H1 (cell line): Measurements from ENCODE around the gene MAFB. TPM values are rescaled to one million over a fixed set of nuclear protein-coding genes. Genes with fewer than 3 reads are reported as not detected.

Experiments
- RAD21 ChIP-seq, 2 experiments: IDR thresholded peaks in 1 of 2; conservative IDR thresholded peaks in 1 of 2; 2 replicates each; pipeline ENCODE4 v1.6.1; 2011; ENCODE audit warnings: low read depth in 2 of 2, low read length in 2 of 2, improper control_type of control experiment in 1 of 2, inconsistent platforms in 1 of 2, mild to moderate bottlenecking in 1 of 2, moderate library complexity in 1 of 2
- ZNF274 ChIP-seq: IDR thresholded peaks from 2 replicates; pipeline ENCODE4 v1.7.0; 2012; ENCODE audit warnings: low read length, borderline replicate concordance; ENCODE audit errors: extremely low read depth
- polyA plus RNA-seq, 7 experiments: library from polyadenylated mRNA; depleted of rRNA in 3 of 7; stranded (reverse) in 5 of 7; unstranded in 2 of 7; fragments of >200 nt in 5 of 7; fragments of 200-250 nt in 2 of 7; gene quantifications; 1 replicate in 5 of 7; 2 replicates in 1 of 7; 4 replicates in 1 of 7; pipeline versions ENCODE4 v1.2.1 to v1.2.3, GENCODE V29; 2011 to 2013; ENCODE audit warnings: missing spikeins in 2 of 7, mixed read lengths in 2 of 7
- total RNA-seq: library from RNA; stranded (reverse); fragmentation: NEBNext Ultra II Directional; extraction: Animal tissue kit (Norgen Biotek cat#: 25700); gene quantifications from 2 replicates; pipeline ENCODE4 v1.2.1, GENCODE V29; 2021
- TF ChIP-seq, protein P1 (sequence below), 3 experiments: IDR thresholded peaks; 1 replicate in 2 of 3; 2 replicates in 1 of 3; pipeline versions ENCODE4 v1.5.1 to v1.6.1; 2011; ENCODE audit warnings: low read length in 3 of 3, mild to moderate bottlenecking in 3 of 3, inconsistent platforms in 2 of 3, low read depth in 1 of 3, moderate library complexity in 1 of 3; ENCODE audit not compliant: insufficient read depth in 1 of 3; ENCODE audit errors: control extremely low read depth in 1 of 3

The MAFB gene
- total and polyA plus RNA-seq, 2 of the 8 experiments (the other 6 are each of a cell fraction or from before 2014, with no cell fraction given): 0.83 to 1.8 TPM

DNA sequence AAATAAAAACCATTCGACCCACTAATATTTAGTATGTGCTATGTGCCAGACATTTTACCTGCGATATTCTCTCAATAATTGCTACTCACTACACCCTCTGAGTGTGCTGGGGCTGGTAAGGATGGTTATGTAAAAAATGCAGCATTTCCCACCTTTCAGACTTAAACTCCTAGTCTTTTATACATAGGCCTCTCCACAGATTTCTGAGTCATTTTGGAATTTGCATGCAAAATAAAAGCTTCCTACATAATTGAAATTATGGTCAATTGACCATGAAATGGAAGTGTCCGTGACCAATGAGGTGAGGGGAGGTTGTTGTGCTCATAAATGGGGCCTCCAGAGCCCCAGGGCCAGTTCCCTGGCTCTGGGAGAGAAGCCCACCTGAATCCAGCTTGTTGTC is 37.7 kb upstream of the MAFB start (continued):
- TF ChIP-seq, protein P1, sequence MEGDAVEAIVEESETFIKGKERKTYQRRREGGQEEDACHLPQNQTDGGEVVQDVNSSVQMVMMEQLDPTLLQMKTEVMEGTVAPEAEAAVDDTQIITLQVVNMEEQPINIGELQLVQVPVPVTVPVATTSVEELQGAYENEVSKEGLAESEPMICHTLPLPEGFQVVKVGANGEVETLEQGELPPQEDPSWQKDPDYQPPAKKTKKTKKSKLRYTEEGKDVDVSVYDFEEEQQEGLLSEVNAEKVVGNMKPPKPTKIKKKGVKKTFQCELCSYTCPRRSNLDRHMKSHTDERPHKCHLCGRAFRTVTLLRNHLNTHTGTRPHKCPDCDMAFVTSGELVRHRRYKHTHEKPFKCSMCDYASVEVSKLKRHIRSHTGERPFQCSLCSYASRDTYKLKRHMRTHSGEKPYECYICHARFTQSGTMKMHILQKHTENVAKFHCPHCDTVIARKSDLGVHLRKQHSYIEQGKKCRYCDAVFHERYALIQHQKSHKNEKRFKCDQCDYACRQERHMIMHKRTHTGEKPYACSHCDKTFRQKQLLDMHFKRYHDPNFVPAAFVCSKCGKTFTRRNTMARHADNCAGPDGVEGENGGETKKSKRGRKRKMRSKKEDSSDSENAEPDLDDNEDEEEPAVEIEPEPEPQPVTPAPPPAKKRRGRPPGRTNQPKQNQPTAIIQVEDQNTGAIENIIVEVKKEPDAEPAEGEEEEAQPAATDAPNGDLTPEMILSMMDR (IDR thresholded peaks at IDR 0.05; ENCODE audit: control extremely low read depth in 1 of 3, insufficient read depth in 1 of 3, low read depth in 1 of 3, low read length in 3 of 3): no peak
- TF ChIP-seq ZNF274: no peak
- TF ChIP-seq RAD21 (IDR thresholded peaks at IDR 0.05 in 1 of 2, conservative IDR thresholded peaks at IDR 0.05 in 1 of 2; ENCODE audit: low read depth in 2 of 2, low read length in 2 of 2): no peak
